GM18951 (cell line): ENCODE measurements around the gene OSBPL9.
"Not testable (repeated sequence)": the region's sequence is repeated elsewhere in the genome, so short reads cannot be mapped to it uniquely, and the experiment has no call there.

Source experiments
- POLR2A ChIP-seq: IDR thresholded peaks from 4 replicates; pipeline ENCODE4 v1.6.1; 2011; ENCODE audit warnings: mild to moderate bottlenecking; ENCODE audit not compliant: insufficient read length, insufficient read depth; ENCODE audit errors: extremely low read depth
- in situ Hi-C: fragments of 300-500 bp; cut with MboI; formaldehyde crosslinking; loops from one replicate; pipeline ENCODE4 v1.12.0; 2022; ENCODE audit warnings: low sequenced_read_pairs, mixed read lengths, inconsistent platforms; ENCODE audit not compliant: unreplicated experiment

OSBPL9 gene

DNA sequence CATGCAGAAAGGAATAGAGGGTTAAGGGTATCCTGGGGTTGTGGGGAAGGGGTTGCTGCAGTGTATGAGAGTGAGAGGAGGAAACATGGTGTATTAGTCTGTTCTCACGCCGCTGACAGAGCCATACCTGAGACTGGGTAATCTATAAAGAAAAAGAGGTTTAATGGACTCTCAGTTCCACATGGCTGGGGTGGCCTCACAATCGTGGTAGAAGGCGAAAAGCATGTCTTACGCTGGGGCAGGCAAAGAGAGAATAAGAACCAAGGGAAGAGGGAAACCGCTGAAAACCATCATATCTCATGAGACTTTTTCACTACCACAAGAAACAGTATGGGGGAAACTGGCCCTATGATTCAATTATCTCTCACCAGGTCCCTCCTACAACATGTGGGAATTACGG lies 17.7 kb downstream of the OSBPL9 start:
- no peak for TF ChIP-seq POLR2A
- in situ Hi-C loops = no loop called here

DNA sequence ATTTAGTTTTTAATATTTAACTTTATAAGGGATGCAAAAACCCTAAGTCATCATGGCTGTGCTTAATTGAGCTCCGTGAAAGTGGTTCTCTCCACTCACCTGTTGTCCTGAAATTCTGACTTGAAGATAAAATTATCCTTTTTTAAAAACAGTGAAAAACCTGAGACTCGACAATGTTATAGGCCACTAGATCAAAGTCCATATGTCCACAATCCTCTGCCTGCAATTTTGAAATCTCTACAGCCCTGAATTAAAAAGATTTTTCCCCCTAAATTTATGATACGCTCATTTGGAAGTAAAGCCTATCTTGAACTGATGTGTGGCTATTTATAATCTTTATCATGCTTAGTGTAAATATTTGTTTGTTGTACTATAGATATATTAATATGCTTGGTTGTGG lies 18.7 kb downstream of the OSBPL9 start:
- no peak for TF ChIP-seq POLR2A
- in situ Hi-C loops = no loop called here

DNA sequence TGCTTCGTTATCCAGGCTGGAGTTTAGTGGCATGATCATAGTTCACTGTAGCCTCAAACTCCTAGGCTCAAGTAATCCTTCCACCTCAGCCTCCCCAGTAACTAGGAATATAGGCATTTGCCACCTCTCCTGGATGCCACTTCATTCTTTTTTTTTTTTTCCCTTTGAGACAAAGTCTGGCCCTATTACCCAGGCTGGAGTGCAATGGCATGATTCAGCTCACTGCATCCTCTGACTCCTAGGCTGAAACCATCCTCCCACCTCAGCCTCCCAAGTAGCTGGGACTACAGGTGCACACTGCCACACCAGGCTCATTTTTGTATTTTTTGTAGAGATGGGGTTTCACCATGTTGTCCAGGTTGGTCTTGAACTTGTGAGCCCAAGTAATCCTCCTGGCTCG lies 19.3 kb downstream of the OSBPL9 start:
- in situ Hi-C loops = no loop called here

DNA sequence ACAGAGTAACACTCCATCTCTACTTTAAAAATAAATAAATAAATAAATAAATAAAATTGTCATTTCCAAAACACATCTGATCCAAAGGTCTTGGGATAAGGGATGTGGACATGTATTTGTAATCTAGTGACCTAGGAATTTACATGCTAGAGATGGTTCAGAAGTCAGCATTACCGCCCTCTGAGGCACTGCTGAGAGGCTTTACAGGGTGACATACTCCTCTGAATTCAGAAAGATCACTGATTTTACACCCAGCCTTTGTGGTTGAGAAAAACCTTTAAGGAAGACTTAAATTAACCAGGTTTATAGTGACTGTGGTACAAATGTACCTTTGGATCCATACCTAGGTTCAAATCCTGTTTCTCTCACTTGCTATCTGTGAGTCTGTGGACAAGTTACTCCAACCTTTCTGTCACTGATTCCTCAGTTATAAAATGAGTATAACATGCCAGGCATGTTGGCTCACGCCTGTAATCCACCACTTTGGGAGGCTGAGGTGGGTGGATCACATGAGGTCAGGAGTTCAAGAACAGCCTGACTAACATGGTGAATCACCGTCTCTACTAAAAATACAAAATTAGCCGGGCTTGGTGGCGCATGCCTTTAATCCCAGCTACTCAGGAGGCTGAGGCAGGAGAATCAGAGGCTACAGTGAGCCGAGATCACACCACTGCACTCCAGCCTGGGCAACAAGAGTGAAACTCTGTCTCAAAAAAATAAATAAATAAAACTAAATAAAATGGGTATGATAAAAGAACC lies 20.1 kb downstream of the OSBPL9 start:
- TF ChIP-seq POLR2A = no peak
- in situ Hi-C loops = no loop called here

More for the DNA sequence above, 19.3 kb downstream of the OSBPL9 start:
- TF ChIP-seq POLR2A = no peak

DNA sequence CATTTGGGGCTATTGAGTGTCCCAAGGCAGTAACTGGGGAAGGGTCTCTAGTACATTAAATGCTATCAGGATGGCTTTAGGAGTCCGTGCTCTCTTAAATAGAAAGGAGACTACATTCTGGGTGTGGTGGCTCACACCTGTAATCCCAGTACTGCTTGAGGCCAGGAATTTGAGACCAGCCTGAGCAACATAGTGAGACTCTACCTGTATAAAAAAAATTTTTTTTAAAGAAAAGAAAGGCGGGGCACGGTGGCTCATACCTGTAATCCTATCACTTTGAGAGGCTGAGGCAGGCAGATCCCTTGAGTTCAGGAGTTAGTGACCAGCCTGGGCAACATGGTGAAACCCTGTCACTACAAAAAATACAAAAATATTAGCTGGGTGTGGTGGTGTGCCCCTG lies 21.5 kb downstream of the OSBPL9 start:
- no peak for TF ChIP-seq POLR2A
- in situ Hi-C loops = no loop called here

DNA sequence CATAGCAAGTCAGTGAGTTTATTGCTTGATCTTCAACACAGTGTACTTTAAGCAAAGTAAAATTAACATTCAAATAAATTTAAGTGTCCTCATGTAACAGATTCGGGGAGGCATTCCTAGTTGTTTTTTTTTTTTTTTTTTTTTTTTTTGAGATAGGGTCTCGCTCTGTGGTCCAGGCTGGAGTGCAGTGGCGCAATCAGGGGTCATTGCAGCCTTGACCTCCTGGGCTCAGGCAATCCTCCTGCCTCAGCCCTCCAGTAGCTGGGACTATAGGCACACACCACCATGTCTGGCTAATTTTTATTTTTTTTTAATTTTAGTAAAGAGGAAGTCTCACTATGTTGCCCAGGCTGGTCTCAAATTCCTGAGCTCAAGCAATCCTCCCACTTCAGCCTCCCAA lies 22.8 kb downstream of the OSBPL9 start:
- TF ChIP-seq POLR2A = no peak
- in situ Hi-C loops = no loop called here

DNA sequence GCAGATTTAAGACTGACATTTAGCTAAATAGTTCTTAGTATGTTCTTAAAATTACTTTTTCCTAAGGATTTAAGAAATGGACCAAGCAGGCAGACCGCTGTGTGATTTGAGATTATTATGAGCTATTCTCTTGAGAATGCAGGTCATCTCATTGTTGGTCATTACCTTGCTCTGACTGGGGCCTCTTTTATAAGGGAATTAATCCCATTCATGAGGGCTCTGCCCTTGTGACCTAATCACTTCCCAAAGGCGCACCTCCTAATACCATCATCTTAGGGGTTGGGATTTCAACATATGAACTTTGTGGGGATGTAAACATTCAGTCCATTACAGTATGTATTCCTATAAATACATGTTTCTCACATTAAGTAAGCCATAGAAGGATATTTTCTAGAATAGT lies 24.2 kb downstream of the OSBPL9 start:
- no peak for TF ChIP-seq POLR2A
- in situ Hi-C loops = no loop called here

DNA sequence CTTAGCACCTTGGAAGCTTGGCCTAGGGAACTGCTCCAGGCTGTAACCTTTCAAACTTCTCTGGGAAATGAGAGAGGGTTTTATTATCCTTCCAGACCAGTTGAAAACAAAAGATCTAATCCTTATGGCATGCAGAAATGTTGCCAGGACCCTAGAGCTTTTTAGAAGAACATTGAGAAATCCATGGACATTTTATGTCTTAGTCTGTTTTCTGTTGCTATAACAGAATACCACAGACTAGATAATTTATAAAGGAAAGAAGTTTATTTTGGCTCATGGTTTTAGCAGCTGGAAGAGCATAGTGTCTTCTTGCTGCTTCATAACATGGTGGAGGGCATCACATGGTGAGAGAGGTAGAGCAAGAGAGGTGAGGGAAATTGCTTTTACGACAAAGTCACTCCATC lies 25.8 kb downstream of the OSBPL9 start:
- no peak for TF ChIP-seq POLR2A
- in situ Hi-C loops = no loop called here

DNA sequence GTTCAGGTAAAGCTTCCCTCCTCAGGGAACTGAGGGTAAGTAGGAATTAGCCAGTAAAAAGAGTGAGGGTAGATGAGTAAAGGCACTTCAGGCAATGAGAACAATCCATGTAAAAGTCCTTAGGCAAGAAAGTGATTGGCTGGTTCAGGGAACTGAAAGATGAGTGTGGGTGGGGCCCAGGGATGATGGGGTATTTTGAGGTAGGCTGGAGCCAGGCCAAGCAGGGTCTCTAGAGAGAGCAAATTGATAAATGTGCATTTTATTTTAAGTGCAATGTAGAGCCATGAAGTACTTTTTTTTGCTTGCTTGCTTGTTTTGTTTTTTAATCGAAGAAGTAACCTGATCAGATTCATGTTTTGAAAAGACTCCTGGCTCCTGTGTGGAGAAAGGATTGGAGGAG lies 26.5 kb downstream of the OSBPL9 start:
- no peak for TF ChIP-seq POLR2A
- in situ Hi-C loops = no loop called here

DNA sequence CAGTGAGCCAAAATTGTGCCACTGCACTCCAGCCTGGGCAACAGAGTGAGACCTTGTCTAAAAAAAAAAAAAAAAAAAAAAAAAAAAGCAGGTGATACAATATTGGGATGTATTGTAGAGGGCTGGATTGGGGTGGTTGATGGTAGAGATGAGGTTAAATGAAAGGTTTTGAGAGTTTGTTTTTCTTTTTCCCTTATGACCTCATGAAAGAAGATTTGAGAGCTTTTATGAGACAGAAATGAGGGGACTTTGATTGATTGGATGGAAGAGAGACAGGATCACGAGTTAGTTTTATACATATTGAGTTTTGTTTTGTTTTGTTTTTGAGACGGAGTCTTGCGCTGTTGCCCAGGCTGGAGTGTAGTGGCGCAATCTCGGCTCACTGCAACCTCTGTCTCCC lies 27.1 kb downstream of the OSBPL9 start:
- no peak for TF ChIP-seq POLR2A
- in situ Hi-C loops = no loop called here

DNA sequence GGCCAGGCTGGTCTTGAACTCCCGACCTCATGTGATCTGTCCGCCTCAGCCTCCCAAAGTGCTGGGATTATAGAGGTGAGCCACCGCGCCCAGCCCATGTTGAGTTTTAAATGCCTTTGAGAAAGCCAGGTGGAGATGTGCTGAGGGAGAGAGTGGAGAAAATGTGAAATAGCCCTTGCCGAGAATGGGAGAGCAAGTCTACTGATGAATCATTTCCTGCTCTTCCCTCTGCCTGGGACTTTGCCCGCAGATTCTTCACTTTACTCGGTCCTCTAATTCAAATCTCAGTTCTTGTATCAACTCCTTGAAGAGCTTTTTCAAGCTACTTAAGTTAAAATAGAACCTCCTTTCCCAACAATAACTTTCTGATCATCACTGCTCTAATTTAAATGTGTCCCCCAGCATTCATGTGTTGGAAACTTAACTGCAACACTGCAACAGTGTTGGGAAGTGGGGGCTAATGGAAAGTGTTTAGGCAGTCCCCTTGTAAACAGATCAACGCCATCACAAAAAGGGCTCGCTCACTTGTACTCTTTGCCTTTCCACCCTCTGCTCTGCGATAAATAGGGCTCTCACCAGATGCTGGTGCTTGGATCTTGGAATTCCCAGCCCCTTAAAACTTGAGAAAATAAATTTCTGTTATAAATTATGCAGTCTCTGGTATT lies 27.8 kb downstream of the OSBPL9 start:
- in situ Hi-C loops = no loop called here
- no peak for TF ChIP-seq POLR2A

DNA sequence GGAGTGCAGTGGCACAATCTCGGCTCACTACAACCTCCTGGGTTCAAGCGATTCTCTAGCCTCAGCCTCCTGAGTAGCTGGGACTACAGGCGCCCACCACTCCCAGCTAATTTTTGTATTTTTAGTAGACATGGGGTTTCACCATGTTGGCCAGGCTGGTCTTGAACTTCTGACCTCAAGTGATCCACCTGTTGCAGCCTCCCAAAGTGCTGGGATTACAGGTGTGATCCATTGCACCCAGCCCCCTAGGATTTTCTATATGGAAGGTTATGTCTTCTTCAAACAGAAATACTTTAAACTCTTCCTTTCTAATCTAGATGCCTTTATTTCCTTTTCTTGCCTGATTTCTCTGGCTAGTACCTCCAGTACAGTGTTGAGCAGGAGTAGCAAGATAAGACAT lies 29.7 kb downstream of the OSBPL9 start:
- in situ Hi-C loops = not testable (repeated sequence)

DNA sequence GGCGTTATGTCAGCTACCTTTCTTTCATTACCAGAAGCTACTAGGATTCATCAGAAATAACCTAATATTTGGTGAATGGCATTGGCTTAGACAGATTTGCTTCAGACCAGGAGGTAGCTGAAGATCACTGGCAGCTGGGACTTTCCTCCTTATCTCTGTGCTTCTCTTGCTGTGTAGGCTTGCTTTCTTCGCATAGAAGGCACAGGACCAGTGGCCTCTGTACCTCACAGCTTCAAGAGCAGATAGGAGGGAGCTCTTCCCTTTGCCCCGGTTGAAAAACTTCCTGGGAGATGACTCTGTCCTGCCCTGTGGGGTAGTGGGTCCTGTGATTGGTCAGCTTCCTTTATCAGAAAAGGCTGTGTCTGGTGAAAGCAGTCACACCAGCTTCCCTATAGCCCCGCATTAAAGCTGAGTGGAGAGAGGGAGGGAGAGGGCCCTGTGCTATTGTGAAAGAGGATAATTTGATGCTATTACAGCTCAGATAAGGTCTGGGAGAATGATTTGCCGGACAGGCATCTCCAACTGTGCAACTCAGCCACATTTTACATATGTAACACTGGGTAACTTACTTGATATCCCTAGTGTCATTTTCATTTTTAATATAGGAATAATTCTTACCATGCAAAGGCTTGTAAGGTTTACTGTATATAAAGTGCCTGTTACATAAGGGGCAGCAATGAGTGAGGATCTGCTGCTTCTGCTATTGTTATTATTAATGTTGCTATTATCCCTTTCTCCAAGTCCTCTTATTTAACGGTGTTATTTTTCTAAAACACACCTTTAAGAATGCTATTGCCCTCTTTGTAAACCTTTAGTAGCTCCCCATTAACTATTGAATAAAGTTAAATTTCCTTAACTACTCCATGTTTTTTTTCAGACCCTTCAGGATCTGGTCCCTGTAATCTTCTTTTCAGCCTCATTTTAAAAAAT lies 31.6 kb downstream of the OSBPL9 start:
- in situ Hi-C loops = no loop called here
- no peak for TF ChIP-seq POLR2A
